Fibroblast of skin of scalp (primary cell): ENCODE measurements around the gene PLA2G4E.

Experiments used
- DNase-seq: peaks from one replicate; pipeline ENCODE4 v3.0.0-alpha.2; 2013

Gene PLA2G4E

GRCh38 chr15:41974041-41974440 is 46.8 kb downstream of the PLA2G4E start:
- DNase-seq: no peak

GRCh38 chr15:41972253-41973242 is 48.3 kb downstream of the PLA2G4E start, which contains the start of gene EHD4:
Gene EHD4, minus strand, starts transcription at chr15:41972557. Its CDS starts 63 bp downstream, at chr15:41972494.
- DNase-seq: peak; percentile 100

GRCh38 chr15:41971895-41972252 is 49.0 kb downstream of the PLA2G4E start:
- DNase-seq: no peak

GRCh38 chr15:41971089-41971894 is 49.5 kb downstream of the PLA2G4E start:
- DNase-seq: peak; percentile 52

GRCh38 chr15:41970456-41970855 is 50.4 kb downstream of the PLA2G4E start:
- no peak for DNase-seq

GRCh38 chr15:41969851-41970431 is 50.9 kb downstream of the PLA2G4E start:
- no peak for DNase-seq

GRCh38 chr15:41968701-41969100 is 52.1 kb downstream of the PLA2G4E start:
- no peak for DNase-seq

- peak; percentile 65 for DNase-seq
Observed at GRCh38 chr15:41967506-41968206, 53.2 kb downstream of the PLA2G4E start.

GRCh38 chr15:41966920-41967465 is 53.8 kb downstream of the PLA2G4E start:
- DNase-seq: no peak

- DNase-seq: no peak
Observed at GRCh38 chr15:41966414-41966812, 54.4 kb downstream of the PLA2G4E start.

- DNase-seq: no peak
Observed at GRCh38 chr15:41965441-41966413, 55.1 kb downstream of the PLA2G4E start.

GRCh38 chr15:41961595-41962202 is 59.1 kb downstream of the PLA2G4E start:
- DNase-seq: no peak

- no peak for DNase-seq
Observed at GRCh38 chr15:41961001-41961518, 59.8 kb downstream of the PLA2G4E start.

- DNase-seq: no peak
Observed at GRCh38 chr15:41958002-41958420, 62.8 kb downstream of the PLA2G4E start.

GRCh38 chr15:41957021-41957897 is 63.6 kb downstream of the PLA2G4E start:
- DNase-seq: no peak

- no peak for DNase-seq
Observed at GRCh38 chr15:41955807-41956525, 64.9 kb downstream of the PLA2G4E start.

- DNase-seq: no peak
Observed at GRCh38 chr15:41955100-41955499, 65.7 kb downstream of the PLA2G4E start.

GRCh38 chr15:41954036-41954435 is 66.8 kb downstream of the PLA2G4E start:
- no peak for DNase-seq
